K562 (cell line): ENCODE results near the gene GCSH. TPM values are rescaled to one million over a fixed set of nuclear protein-coding genes. Genes with fewer than 3 reads are reported as not detected.

Experiments
- ATAC-seq: fragments of 200-7000 bp; cut with Tn5 transposase; 3 replicates; pipeline ENCODE4 v1.9.1; 2020; ENCODE audit warnings: moderate library complexity
- BruUV-seq: library from RNA; stranded (reverse); fragments of 400-500 nt; replicated peaks from 2 replicates; lab custom pipeline; 2021; lab: Mats Ljungman, UMichigan
- CTCF ChIA-PET: fragments of 300-600 bp; formaldehyde crosslinking; extraction: SDS; loops from one replicate; lab custom pipeline; 2021; ENCODE audit warnings: low intra/inter-chr PET ratio; lab: Yijun Ruan, JAX
- POLR2A ChIA-PET: fragments of 300-600, 350-650 bp; sonication (Branson Sonifier 250); formaldehyde crosslinking; extraction: SDS; loops from one replicate; lab custom pipeline; 2021; ENCODE audit warnings: antibody characterized with exemption, inconsistent platforms; lab: Yijun Ruan, JAX
- DNase-seq, 4 experiments: peaks; one replicate each; pipeline versions ENCODE4 v3.0.0 to v3.0.0-alpha.2; 2011 to 2018; ENCODE audit warnings: low spot score in 3 of 4, mixed read lengths in 3 of 4; ENCODE audit errors: extremely low read depth in 1 of 4
- FAIRE-seq: peaks from 2 replicates; lab custom pipeline; 2011; peaks lifted over from hg19 to GRCh38; lab: Jason Lieb, UNC
- H2AFZ ChIP-seq: 2 replicates; pipeline ENCODE4 v1.6.0; 2011; ENCODE audit warnings: low read depth, low read length, control low read depth, inconsistent platforms
- H3K27ac ChIP-seq: fragments of 200-600 bp; 3 replicates; pipeline ENCODE4 v1.8.0; 2011; ENCODE audit warnings: low read depth, mild to moderate bottlenecking, control low read depth, inconsistent platforms, low read length, moderate library complexity, mixed read lengths; ENCODE audit errors: extremely low read depth
- H3K27me3 ChIP-seq, 2 experiments: fragments of 300-600 bp in 1 of 2; 2 replicates in 1 of 2; 3 replicates in 1 of 2; pipeline versions ENCODE4 v1.6.0 to v1.8.0; 2011; ENCODE audit warnings: inconsistent platforms in 2 of 2, low read length in 2 of 2, mild to moderate bottlenecking in 1 of 2, mixed read lengths in 1 of 2, moderate library complexity in 1 of 2; ENCODE audit not compliant: control insufficient read depth in 2 of 2, insufficient read depth in 2 of 2
- H3K36me3 ChIP-seq: fragments of 300-600 bp; 3 replicates; pipeline ENCODE4 v1.8.0; 2011; ENCODE audit warnings: mild to moderate bottlenecking, low read length, inconsistent platforms; ENCODE audit not compliant: control insufficient read depth, insufficient read depth
- H3K4me1 ChIP-seq, 2 experiments: fragments of 200-600 bp in 1 of 2; replicated peaks in 1 of 2; 2 replicates in 1 of 2; 3 replicates in 1 of 2; pipeline versions ENCODE4 v1.5.1 to v1.8.0; 2011; ENCODE audit warnings: inconsistent platforms in 2 of 2, low read length in 2 of 2, mild to moderate bottlenecking in 1 of 2, mixed read lengths in 1 of 2, moderate library complexity in 1 of 2; ENCODE audit not compliant: control insufficient read depth in 2 of 2, insufficient read depth in 2 of 2
- H3K4me2 ChIP-seq: 2 replicates; pipeline ENCODE4 v1.6.1; 2011; ENCODE audit warnings: low read length, control low read depth, inconsistent platforms, mixed read lengths; ENCODE audit not compliant: insufficient read depth
- H3K4me3 ChIP-seq: fragments of 200-600 bp; sonication (generic), shearing (Covaris generic); 2 replicates; pipeline ENCODE4 v1.5.1; 2016; ENCODE audit warnings: control low read depth, inconsistent platforms
- H3K79me2 ChIP-seq: fragments of 200-600 bp; 3 replicates; pipeline ENCODE4 v1.8.0; 2011; ENCODE audit warnings: low read length, inconsistent platforms; ENCODE audit not compliant: control insufficient read depth, insufficient read depth
- H3K9ac ChIP-seq, 2 experiments: 2 replicates each; pipeline versions ENCODE4 v1.6.0 to v1.6.1; 2011; ENCODE audit warnings: low read depth in 2 of 2, low read length in 2 of 2, control low read depth in 1 of 2, inconsistent platforms in 1 of 2, mild to moderate bottlenecking in 1 of 2, mixed read lengths in 1 of 2; ENCODE audit not compliant: insufficient read depth in 1 of 2
- H3K9me1 ChIP-seq: one replicate; pipeline ENCODE4 v1.6.0; 2011; ENCODE audit warnings: inconsistent platforms, mild to moderate bottlenecking, low read length, moderate library complexity; ENCODE audit not compliant: control insufficient read depth, insufficient read depth
- H3K9me3 ChIP-seq: replicated peaks from 2 replicates; pipeline ENCODE4 v1.5.1; 2011; ENCODE audit warnings: low read depth, low read length, inconsistent platforms; ENCODE audit not compliant: control insufficient read depth, insufficient read depth
- H4K20me1 ChIP-seq: replicated peaks from 2 replicates; pipeline ENCODE4 v1.6.1; 2011; ENCODE audit warnings: low read length, inconsistent platforms, mixed read lengths; ENCODE audit not compliant: control insufficient read depth, insufficient read depth
- CHD7 ChIP-seq: fragments of 200-600 bp; sonication (generic); IDR thresholded peaks from one replicate; pipeline ENCODE4 v1.6.1; 2012; ENCODE audit warnings: mild to moderate bottlenecking, low read depth, low read length, inconsistent platforms
- ELK1 ChIP-seq: sonication (generic); formaldehyde crosslinking; IDR thresholded peaks from 2 replicates; pipeline ENCODE4 v1.8.1; 2022; ENCODE audit warnings: missing genetic modification reagents
- FOSL1 ChIP-seq: fragments of 200-800 bp; sonication (Bioruptor generic); conservative IDR thresholded peaks from 2 replicates; pipeline ENCODE4 v1.6.1; 2016; ENCODE audit warnings: missing genetic modification characterization, missing compliant biosample characterization
- HDAC6 ChIP-seq: IDR thresholded peaks from 2 replicates; pipeline ENCODE4 v1.6.1; 2012; ENCODE audit warnings: low read depth, mild to moderate bottlenecking, control low read depth, inconsistent platforms, low read length, moderate library complexity
- HMG20B ChIP-seq: fragments of 250-450 bp; sonication (Bioruptor Pico); IDR thresholded peaks from 2 replicates; pipeline ENCODE4 v1.5.0; 2021; ENCODE audit warnings: mild to moderate bottlenecking
- MAFF ChIP-seq: IDR thresholded peaks from 2 replicates; pipeline ENCODE4 v1.6.1; 2012; ENCODE audit warnings: low read length, improper control_type of control experiment
- NFXL1 ChIP-seq: fragments of 450-650 bp; formaldehyde crosslinking; IDR thresholded peaks from 2 replicates; pipeline ENCODE4 v1.4.0; 2021; ENCODE audit warnings: mild to moderate bottlenecking
- ZFPM2 ChIP-seq: fragments of 250-450 bp; sonication (Bioruptor Pico); IDR thresholded peaks from 2 replicates; pipeline ENCODE4 v1.5.1; 2022; ENCODE audit warnings: mild to moderate bottlenecking
- ZNF561 ChIP-seq: fragments of 450-650 bp; formaldehyde crosslinking; conservative IDR thresholded peaks from 2 replicates; pipeline ENCODE4 v1.4.0; 2020; ENCODE audit warnings: mild to moderate bottlenecking, moderate library complexity
- WGBS: fragments of 100-300 bp; shearing (Covaris generic); methylation state at CpG from one replicate; pipeline ENCODE4 v1.1.6; 2016; ENCODE audit warnings: low coverage, mixed read lengths; ENCODE audit not compliant: insufficient coverage; ENCODE audit errors: missing lambda C conversion rate; 5-methylcytosine and 5-hydroxymethylcytosine counted together
- in situ Hi-C: fragments of 300-500 bp; cut with MboI; formaldehyde crosslinking; loops from 4 replicates; pipeline ENCODE4 v1.15.0; 2018; ENCODE audit warnings: inconsistent platforms, mixed read lengths
- intact Hi-C: fragments of 100-400 bp; cut with micrococcal nuclease; formaldehyde crosslinking; loops from 2 replicates; pipeline ENCODE4 v1.14.2; 2022
- polyA plus RNA-seq, 8 experiments: library from polyadenylated mRNA; depleted of rRNA in 4 of 8; stranded (reverse) in 5 of 8; unstranded in 3 of 8; fragments of >200 nt; fragmentation: Nextera tagmentation in 2 of 8; fragmentation: Illumina TruSeq in 1 of 8; extraction: Ambion mirVana in 2 of 8; extraction: Trizol in 1 of 8; gene quantifications; 2 replicates each; pipeline versions ENCODE4 v1.2.1 to v1.2.3, GENCODE V29; 2011 to 2014; ENCODE audit warnings: inconsistent platforms in 1 of 8, missing spikeins in 1 of 8
- total RNA-seq, 7 experiments: library from RNA; depleted of rRNA in 6 of 7; stranded (reverse); fragments of >200 nt in 6 of 7; fragmentation: Illumina TruSeq in 2 of 7; extraction: Trizol in 2 of 7; gene quantifications; 2 replicates each; pipeline versions ENCODE4 v1.2.1 to v1.2.3, GENCODE V29; 2011 to 2021; ENCODE audit warnings: low replicate concordance in 1 of 7

The GCSH gene
- total and polyA plus RNA-seq, 9 of the 15 experiments (the other 6 are each of a cell fraction or from before 2014, with no cell fraction given): 35.0 to 121 (median 89.0) TPM

- TF ChIP-seq ZNF561 (no peak), HMG20B (CRISPR knock-in tag) (no peak)
These were observed 3.8 kb upstream of the GCSH start (continued) for GRCh38 chr16:81099958-81100357.

- H3K27me3 ChIP-seq: no peaks in the 10 kb centered on the region
- peaks cover 17% of the 10 kb centered on the region; the same call in 2 of the 3 replicates for H3K36me3 ChIP-seq
- peak overlapping the region in 1 of 2 experiments; percentile 65; a peak in 3 of 4 replicates for H3K9ac ChIP-seq
- ChIA-PET CTCF (interaction anchor here (0.6 kb wide), 1 partner anchor 62 kb away, joined by 6 read pairs; no protein-coding TSS in a partner anchor), POLR2A (interaction anchor here (0.6 to 1.6 kb wide), 3 partner anchors 78 to 90 kb away, joined by 3 to 6 read pairs (median 3); no protein-coding TSS in a partner anchor)
- H3K9me3 ChIP-seq: no peaks in the 10 kb centered on the region
- peaks cover 39% of the 10 kb centered on the region for H3K79me2 ChIP-seq
- ATAC-seq (no peak), DNase-seq (peak in 1 of 4 experiments; percentile 48), FAIRE-seq (no peak)
- H2AFZ ChIP-seq: peak overlapping the region; percentile 94
- peak overlapping the region; percentile 22 for H3K4me3 ChIP-seq
- intact Hi-C loops (loop anchor here (2.0 to 5.0 kb wide), 2 partner anchors 20 to 60 kb away; partner anchors contain the start of genes ATMIN and C16orf46), in situ Hi-C loops (no loop called here)
- no peaks in the 10 kb centered on the region for H4K20me1 ChIP-seq
- peak overlapping the region; percentile 86 for H3K27ac ChIP-seq
- H3K9me1 ChIP-seq: no peaks in the 10 kb centered on the region
- H3K4me1 ChIP-seq: peaks cover 21 to 26% of the 10 kb centered on the region in 2 experiments
- H3K4me2 ChIP-seq: peak overlapping the region; percentile 78
- BruUV-seq: no TSS peak
- 27% methylated on average over 6 of the region's 6 CpGs for WGBS
- TF ChIP-seq ELK1 (no peak), CHD7 (no peak), HDAC6 (no peak), MAFF (peak; percentile 67; the same call in 1 of the 2 replicates), NFXL1 (CRISPR knock-in tag) (no peak), ZFPM2 (CRISPR knock-in tag) (no peak), FOSL1 (tag) (0 out of 2 replicates have a peak, but pooled peaks have one; percentile 11)
These were observed 1.0 kb upstream of the GCSH start for GRCh38 chr16:81097230-81097629.
